Renal cortex interstitium (tissue), 11 donors: ENCODE measurements around the gene ADARB1. TPM values are rescaled to one million over a fixed set of nuclear protein-coding genes. Genes with fewer than 3 reads are reported as not detected.
"Not testable (repeated sequence)": the region's sequence is repeated elsewhere in the genome, so short reads cannot be mapped to it uniquely, and the experiment has no call there.

Experiments used
- DNase-seq, 11 donors: peaks; one replicate each; pipeline ENCODE4 v3.0.0-alpha.2; 2013; ENCODE audit warnings: low read depth in 9 of 11, low spot score in 4 of 11; ENCODE audit errors: extremely low read depth in 1 of 11
- polyA plus RNA-seq, 3 donors: library from polyadenylated mRNA; unstranded; fragments of 120-200 nt; gene quantifications; one replicate each; pipeline ENCODE4 v1.2.1, GENCODE V29; 2013; ENCODE audit not compliant: insufficient read length in 3 of 3

Gene ADARB1
- polyA plus RNA-seq, 3 donors = 15.2 to 22.2 (median 17.6) TPM

- DNase-seq = peak; percentile 58 to 82 (median 75)
These were observed 62.7 kb downstream of the ADARB1 start for GRCh38 chr21:45136927-45137611.

GRCh38 chr21:45137612-45137937, 63.2 kb downstream of the ADARB1 start:
- DNase-seq = no peak

- DNase-seq = peak in 3 of 11 donors; percentile 28 to 52 (median 46)
These were observed 64.0 kb downstream of the ADARB1 start for GRCh38 chr21:45138199-45139002.

GRCh38 chr21:45139003-45139360, 64.6 kb downstream of the ADARB1 start:
- DNase-seq = not testable (repeated sequence)

- no peak for DNase-seq
These were observed 65.1 kb downstream of the ADARB1 start for GRCh38 chr21:45139473-45139872.

GRCh38 chr21:45140346-45140940, 66.1 kb downstream of the ADARB1 start:
- DNase-seq = peak; percentile 51 to 86 (median 71)

GRCh38 chr21:45140944-45141343, 66.6 kb downstream of the ADARB1 start:
- DNase-seq = not testable (repeated sequence)

GRCh38 chr21:45141507-45141906, 67.1 kb downstream of the ADARB1 start:
- no peak for DNase-seq

GRCh38 chr21:45142469-45143308, 68.3 kb downstream of the ADARB1 start:
- DNase-seq = no peak

GRCh38 chr21:45143855-45144254, 69.5 kb downstream of the ADARB1 start:
- no peak for DNase-seq

GRCh38 chr21:45145146-45145545, 70.8 kb downstream of the ADARB1 start:
- no peak for DNase-seq

- DNase-seq = not testable (repeated sequence)
These were observed 71.5 kb downstream of the ADARB1 start for GRCh38 chr21:45145846-45146245.

- no peak for DNase-seq
These were observed 71.9 kb downstream of the ADARB1 start for GRCh38 chr21:45146306-45146705.

- DNase-seq = no peak
These were observed 72.4 kb downstream of the ADARB1 start for GRCh38 chr21:45146801-45147200.

GRCh38 chr21:45147473-45148315, 73.3 kb downstream of the ADARB1 start:
- no peak for DNase-seq

- DNase-seq = no peak
These were observed 74.1 kb downstream of the ADARB1 start for GRCh38 chr21:45148316-45148990.

GRCh38 chr21:45149021-45149420, 74.6 kb downstream of the ADARB1 start:
- DNase-seq = no peak

- DNase-seq = no peak
These were observed 76.3 kb downstream of the ADARB1 start for GRCh38 chr21:45150638-45151131.
